HG02852 (cell line): ENCODE results near the gene YPEL1.
"Not testable (repeated sequence)": the region's sequence is repeated elsewhere in the genome, so short reads cannot be mapped to it uniquely, and the experiment has no call there.

Experiments
- ATAC-seq: cut with Tn5 transposase; IDR thresholded peaks from one replicate; pipeline ENCODE4 v1.9.1; 2021; ENCODE audit warnings: mild to moderate bottlenecking, moderate library complexity; ENCODE audit not compliant: unreplicated experiment

YPEL1 gene

DNA sequence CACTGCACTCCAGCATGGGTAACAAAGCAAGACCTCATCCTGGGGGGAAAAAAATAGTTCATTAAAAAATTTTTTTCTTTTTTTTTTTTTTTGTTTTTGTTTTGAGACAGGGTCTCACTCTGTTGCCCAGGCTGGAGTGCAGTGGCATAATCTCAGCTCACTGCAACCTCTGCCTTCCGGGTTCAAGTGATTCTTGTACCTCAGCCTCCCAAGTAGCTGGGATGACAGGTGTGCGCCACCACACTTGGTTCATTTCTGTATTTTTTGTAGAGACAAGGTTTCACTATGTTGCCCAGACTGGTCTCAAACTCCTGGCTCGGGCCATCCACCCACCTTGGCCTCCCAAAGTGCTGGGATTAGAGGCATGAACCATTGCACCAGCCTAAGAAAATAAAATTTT is 11.1 kb downstream of the YPEL1 start:
- ATAC-seq: not testable (repeated sequence)

DNA sequence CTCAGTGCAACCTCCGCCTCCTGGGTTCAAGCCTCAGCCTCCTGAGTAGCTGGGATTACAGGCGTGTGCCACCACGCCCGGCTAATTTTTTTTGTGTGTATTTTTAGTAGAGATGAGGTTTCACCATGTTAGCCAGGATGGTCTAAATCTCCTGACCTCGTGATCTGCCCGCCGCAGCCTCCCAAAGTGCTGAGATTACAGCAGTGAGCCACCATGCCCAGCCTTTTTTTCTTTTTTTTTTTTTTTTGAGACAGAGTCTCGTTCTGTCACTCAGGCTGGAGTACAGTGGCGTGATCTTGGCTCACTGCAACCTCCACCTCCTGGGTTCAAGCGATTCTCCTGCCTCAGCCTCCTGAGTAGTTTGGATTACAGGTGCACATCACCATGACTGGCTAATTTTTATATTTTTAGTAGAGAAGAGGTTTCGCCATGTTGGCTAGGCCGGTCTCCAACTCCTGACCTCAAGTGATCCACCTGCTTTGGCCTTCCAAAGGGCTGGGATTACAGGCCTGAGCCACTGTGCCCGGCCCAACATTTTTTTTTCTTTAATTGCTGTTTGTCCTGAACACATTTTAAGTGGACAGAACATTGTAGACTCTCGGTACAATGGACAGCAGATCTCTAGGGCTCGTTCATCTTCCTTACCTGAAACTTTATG is 14.3 kb downstream of the YPEL1 start:
- ATAC-seq: not testable (repeated sequence)

DNA sequence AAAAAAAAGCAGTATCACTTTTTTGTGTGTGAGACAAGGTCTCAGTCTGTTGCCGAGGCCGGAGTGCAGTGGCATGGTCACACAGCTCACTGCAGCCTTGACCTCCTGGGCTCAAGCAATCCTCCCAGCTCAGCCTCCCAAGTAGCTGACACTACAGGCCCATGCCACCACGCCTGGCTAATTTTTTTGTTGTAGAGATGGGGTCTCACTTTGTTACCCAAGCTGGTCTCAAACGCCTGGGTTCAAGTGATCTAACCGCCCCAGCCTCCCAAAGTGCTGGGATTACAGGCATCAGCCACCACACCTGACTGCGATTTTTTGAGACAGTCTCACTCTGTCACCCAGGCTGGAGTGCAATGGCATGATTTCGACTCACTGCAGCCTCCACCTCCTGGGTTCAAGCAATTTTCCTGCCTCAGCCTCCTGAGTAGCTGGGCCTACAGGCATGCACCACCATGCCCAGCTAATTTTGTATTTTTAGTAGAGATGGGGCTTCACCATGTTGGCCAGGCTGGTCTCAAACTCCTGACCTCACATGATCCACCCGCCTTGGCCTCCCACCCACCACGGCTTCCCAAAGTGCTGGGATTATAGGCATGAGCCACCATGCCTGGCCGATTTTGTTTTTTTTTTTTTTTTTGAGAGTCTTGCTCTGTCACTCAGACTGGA is 15.3 kb downstream of the YPEL1 start:
- not testable (repeated sequence) for ATAC-seq

DNA sequence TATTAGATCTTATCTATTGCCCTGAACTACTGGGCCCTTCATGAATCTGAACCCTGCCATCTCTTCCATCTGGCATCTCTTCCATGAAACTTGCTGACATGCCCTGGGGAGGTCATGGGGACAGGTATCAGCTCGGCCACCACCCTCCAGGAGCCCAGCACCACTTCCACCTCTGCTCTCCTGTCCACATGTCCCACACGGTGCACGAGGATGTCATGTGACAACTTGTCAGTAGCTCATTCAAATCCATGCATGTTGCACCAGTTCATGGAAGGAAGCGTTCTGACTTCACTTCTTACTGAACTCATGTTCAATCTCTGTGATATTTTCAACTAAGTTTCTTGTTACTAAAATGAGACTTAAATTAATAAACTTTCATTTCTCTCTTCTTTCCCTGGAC is 16.6 kb downstream of the YPEL1 start:
- ATAC-seq: no peak

DNA sequence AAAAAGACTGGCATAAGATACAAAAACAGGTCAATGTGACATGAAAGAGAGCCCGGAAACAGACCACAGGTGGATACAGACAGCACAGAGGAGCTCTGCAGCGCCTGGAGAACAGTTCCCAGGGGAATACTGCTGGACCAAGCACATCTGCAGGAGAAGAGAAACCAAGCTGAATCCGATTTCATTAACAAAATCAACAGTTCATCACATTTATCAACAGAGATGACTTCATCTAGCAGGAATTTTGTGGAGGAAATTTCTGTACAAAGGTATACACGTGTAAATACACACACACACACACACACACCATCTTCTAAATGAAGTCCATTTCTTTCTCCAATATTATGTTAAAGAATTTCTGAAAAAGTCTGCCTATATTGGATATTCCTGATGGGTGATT is 17.1 kb downstream of the YPEL1 start:
- no peak for ATAC-seq

DNA sequence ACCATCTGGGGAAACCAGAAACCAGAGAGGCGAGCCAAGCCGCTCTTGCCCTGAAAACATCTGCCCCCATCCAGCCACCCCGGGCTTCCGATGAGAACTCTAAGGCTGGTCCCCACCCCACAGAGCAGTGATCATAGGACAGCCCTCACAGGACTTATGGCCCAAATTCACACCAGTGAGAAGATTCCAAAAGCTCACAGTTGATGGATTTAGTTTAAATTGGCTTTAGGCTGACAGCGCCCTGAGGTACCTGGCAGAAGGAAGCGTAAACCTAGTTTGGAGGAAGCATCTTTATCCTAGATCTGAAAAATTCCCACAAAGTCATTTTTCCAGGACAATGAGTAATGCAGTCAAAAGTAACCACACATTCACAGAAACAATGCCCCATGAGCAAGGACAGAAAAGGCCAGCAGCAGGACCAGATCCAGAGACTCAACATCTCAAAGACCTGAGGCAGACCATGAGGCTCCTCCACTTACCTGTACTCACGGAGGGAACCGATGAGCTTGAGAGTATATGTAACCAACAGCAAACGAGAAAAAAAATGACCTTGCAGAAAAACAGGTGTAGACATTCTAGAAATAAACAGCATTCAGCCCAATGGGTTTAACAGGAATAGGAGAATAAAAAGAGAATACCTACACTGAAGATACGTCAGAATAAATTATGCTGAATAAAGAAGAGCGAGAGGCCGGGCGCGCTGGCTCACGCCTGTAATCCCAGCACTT is 19.0 kb downstream of the YPEL1 start:
- not testable (repeated sequence) for ATAC-seq

DNA sequence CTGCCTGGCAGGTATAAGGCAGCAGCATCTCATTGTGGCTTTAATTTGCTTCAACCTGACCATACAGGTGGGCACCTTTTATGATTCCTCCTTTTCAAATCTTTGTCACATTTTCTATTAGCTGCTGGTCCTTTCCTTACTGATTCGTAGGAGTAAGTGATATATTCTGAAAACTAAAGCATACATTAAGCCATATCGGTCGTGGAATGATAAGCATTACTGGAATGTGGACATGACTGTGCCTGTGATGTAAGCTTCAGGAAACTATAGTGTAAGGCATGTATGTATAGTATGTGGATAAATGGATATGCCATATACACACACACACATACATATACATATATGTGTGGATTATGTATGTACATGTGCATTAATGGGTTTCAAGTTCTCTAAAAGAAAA is 20.8 kb downstream of the YPEL1 start:
- ATAC-seq: no peak

DNA sequence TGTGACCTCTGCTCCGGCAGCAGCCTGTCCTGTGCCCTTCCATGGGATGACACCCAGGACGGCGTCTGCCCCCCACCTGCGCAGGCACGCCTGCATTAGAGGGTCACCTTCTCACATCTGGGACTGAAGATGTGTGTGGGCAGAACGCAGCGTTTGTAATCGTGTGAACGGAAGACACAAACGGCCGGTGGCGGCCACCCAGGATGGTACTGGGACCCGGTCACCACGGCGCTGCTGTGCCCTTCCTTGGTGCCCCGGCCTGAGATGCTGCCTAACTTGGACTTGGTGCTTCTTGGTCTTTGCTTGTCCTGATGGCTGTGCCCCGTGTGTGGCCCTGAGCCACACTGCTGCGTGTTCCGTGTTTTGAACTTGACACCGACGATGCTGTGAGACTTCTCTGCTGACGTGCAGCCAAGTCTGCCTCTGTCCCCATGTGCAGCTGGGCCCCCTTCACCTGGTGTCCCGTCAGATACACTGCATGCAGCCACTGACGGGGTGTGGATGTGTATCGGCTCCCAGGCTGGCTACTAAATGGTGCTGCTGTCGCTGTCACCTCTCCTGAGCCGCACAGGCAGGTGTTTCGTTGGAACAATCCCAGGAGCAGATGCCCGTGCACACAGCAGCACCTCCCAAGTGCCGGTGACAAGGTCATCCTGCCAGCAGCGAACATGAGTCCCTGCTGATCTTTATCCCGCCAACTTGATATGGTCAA is 21.4 kb downstream of the YPEL1 start:
- ATAC-seq: no peak

DNA sequence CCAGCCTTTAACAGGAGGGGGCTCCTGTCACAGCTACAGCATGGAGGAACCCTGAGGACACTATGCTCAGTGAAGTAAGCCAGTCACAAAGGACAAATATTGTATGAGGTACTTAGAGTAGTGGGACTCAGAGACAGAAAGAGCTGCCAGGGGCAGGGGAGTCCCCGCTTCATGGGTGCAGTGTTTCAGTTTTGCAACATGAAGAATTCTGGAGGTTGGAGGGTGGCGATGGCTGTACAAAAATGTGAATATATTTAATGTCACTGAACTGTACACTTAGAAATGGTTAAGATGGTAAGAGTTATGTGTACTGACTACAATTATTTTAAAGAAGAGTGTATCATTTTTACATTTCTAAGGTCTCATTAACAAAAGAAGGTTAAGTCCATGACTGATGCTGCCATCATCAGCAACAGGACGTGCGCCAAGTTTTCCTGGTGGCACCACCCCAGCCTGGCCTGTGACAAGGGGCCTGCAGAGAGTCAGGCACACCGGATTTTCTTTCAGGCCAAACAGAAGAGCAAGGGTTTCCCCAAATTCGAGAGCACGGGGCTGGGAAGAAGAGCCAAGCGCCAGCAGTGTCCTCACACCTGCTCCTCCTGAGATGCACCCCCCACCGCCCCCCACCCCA is 22.1 kb downstream of the YPEL1 start:
- ATAC-seq: no peak

DNA sequence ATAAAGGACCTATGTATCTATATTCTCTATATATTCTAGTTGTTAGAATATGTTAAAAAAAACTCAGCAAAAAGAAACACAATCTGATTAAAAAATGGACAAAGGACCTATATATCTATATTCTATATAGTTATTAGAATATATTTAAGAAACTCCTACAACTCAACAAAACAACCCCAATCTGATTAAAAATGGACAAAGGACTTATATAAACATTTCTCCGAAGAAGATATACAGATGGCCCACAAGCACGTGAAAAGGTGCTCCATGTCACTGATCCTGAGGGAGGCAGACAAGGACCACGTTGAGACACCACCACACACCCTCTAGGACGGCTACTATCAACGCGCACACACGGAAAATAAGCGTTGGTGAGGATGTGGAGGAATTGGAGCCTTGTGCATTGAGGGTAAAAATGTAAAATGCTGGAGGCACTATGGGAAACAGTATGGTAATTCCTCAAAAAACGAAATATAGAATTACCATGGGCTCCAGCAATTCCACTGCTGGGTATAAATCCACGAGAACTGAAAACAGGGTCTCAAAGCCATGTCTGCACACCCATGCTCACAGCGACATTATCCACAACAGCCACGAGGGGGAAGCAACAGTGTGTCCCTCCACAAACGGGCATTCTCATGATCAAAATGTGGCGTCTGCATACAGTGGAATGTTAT is 22.7 kb downstream of the YPEL1 start:
- ATAC-seq: no peak

DNA sequence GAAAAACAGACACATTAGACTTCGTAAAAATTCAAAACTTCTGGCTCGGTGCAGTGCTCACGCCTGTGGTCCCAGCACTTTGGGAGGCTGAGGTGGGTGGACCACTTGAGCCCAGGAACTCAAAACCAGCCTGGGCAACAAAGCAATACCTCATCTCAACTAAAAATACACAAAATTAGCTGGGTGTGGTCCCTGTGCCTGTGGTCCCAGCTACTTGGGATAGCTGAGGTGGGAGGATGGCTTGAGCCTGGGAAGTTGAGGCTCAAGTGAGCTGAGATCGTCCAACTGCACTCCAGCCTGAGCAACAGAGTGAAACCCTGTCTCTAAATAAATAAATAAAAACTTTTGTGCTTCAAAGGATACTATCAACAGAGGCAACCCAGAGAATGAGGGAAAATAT is 23.7 kb downstream of the YPEL1 start:
- ATAC-seq: no peak

DNA sequence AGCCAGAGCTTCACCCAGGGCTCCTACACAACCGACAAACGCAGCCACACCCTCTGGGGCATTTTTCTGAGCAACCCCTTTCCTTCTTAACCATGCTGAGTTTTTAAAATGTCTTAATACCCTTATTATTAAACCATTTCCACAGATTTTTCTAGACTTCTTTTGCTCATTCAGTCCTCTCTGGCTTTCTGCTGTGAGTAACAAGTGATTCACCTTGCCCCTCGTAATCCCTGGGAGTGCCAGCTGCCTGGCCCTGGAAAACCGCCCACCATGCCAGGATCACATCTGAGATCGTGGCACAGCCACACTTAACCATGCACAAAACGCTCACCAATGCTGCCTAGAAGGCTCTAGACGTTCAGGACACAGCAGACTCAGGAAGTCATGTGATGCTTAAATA is 25.4 kb downstream of the YPEL1 start:
- ATAC-seq: no peak

DNA sequence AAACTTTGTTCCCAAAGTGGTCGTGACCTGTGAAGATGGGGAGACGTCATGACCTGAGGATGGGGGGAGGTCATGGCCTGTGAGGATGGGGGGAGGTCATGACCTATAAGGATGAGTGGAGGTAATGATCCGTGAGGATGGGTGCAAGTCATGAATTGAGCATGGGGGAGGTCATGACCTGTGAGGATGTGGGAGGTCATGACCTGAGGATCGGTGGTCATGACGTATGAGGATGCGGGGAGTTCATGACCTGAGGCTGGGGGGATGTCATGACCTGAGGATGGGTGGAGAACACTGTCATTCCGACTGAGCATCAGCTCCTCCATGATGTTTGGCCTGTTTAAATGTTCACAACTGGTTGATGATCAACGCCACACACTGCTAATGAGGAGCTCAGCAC is 25.9 kb downstream of the YPEL1 start:
- no peak for ATAC-seq

DNA sequence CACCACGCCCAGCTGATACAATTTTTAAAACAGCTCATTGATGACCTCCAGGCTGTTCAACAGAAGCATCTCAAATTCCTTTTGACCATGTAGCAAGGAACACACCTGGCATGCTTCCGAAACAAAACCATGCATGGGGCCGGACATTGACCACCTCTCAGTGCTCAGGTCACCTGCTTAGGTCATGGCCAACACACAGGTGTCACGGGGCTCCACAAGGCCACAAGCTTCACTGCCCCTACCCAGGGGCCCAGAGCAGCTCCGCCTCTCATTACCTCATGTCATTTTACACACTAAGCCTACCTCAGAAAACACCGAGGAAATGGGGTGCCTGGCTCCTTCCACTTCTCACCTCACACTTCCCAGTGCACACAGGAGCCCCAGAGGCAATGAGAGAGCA is 26.6 kb downstream of the YPEL1 start:
- ATAC-seq: no peak

DNA sequence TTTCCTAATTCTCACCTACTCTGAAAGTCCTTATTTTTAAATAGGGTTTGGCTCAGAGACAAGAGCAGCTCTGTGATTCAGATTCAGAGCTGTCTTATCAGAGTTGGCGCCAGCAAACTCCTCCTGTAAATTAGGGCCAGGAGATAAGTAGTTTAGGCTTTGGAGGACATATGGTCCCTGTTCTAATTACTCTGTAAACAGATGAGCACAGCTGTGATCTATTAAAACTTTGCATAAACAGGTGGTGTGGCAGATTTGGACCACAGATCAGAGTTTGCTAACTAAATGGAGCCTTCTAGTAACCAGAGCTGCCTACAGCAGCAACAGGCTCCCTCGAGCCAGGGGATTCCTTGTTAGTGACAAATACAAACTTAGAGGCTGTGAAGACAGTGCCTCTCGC is 27.9 kb downstream of the YPEL1 start:
- no peak for ATAC-seq

DNA sequence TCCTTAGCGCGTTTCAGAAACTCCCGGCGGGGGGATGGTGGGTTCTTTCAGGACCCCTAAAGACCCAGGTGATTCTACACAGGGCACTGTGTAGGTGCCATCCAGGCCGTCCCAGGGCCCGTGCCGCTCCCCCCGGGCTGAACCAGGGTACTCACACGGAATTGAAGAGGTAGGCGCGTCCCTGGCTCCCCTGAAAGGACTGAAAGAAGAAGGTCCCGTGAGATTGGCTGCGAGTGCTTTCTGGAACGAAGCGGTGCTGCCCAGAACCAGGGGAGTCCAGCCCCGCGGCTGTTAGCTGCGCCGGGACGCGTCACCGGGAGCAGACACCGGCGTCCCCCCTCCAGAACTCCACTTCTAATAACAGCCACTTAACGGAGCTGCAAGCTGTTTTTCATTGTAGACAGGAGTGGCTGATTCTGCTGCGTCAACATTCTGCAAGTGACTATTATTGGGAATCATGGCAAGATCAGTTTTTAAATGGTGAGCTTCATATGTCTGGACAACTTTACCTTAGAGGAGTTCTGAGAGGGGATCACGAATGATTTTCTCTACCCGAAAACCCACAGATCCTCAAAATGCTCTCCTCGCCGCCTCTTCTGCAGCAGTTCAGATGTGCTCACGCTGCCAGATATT is 31.8 kb downstream of the YPEL1 start:
- no peak for ATAC-seq

DNA sequence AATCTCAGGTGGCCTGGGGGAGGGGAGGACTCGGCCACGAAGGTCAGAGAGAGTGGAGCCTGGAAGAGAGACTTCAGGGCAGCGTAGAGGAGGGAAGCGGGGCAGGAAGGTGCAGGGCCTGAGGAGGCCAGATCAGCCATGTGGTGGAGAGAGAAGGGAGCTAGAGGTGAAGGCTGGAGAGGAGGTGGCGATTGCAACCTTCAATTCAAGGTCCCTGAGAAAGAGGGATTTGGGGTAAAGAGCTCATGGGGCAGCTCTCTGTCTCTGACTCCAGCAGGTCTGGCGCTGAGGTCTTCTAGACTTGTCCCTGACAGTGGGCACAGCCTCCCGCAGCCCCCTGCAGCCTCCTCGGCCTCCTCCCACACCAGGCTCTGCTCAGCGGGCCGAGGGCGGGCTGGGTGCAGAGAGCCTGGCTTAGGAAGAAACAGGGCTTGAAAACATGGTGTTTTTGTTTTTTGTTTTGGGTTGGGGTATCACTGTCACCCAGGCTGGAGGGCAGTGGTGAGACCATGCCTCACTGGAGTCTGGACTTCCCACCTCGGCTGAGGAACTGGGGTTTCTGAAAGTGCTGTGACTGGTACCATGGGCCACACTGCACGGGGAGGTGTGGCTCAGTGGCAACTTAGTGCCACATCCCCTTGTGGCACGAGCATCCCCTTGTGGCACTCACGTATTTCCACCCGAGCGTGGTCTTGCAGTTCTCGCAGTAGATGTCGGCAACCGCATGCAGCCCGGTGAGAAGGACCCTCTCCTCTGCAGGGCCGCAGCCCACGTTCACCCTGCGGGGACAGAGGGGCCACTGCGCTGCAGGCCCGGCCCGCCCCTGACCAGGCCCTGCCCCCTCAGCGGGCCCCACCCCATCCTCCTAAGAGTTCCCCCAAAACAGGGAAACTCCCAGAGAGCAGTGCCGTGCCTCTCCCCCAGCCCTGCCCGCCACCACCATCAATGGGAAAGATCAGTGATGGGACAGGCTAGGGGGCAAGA is 32.6 kb downstream of the YPEL1 start:
- no peak for ATAC-seq

DNA sequence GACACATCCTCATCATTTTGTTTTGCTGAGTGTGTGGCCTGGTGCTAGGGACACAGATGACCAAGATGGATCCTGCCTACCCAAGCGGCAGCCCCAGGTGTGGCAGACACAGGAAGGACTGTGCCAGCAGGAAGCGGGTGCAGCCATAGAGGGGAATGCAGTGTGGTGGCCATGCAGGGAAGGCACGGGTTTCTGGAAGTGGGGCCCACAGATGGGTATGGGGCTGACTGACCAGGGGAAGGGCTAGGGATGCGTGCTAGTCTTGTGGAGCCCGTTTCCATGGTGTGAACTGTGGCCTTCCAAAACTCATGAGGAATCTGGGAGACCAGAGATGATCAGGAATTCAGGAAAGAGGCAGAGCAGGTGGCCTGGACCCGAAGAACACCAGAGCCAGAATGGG is 33.5 kb downstream of the YPEL1 start:
- ATAC-seq: no peak

DNA sequence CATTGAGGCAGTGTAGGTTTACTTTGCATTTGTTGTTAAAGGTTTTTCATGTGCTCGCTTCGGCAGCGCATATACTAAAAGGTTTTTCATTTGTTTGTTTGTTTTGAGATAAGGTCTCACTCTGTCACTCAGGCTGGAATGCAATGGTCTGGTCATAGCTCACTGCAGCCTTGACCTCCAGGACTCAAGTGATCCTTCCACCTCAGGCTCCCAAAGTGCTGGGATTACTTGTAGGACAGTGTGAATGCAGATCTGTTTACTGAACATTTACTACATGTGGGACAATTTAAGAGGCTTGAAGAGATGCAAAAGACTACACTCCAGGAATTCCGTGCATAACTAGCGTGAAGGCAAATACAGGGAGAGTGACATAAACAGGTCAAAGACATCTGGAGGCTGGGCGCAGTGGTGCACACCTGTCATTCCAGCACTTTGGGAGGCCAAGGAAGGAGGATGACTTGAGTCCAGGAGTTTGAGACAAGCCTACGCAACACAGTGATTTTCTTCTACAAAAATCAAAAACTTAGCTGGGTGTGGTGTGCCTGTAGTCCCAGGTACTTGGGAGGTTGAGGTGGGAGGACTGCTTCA is 34.1 kb downstream of the YPEL1 start:
- no peak for ATAC-seq
